GM19025 (cell line): ENCODE results near the gene C1QTNF9.
"Not testable (repeated sequence)": the region's sequence is repeated elsewhere in the genome, so short reads cannot be mapped to it uniquely, and the experiment has no call there.

ENCODE experiments used
- ATAC-seq: cut with Tn5 transposase; IDR thresholded peaks from one replicate; pipeline ENCODE4 v1.9.1; 2021; ENCODE audit warnings: mild to moderate bottlenecking, low read depth, moderate library complexity; ENCODE audit not compliant: unreplicated experiment

C1QTNF9 gene

GRCh38 chr13:24359252-24359651 is 49.9 kb downstream of the C1QTNF9 start:
- not testable (repeated sequence) for ATAC-seq

- no peak for ATAC-seq
Observed at GRCh38 chr13:24360106-24360505, 50.7 kb downstream of the C1QTNF9 start.

GRCh38 chr13:24361113-24361512 is 51.7 kb downstream of the C1QTNF9 start:
- ATAC-seq: no peak

- ATAC-seq: no peak
Observed at GRCh38 chr13:24361852-24362366, 52.5 kb downstream of the C1QTNF9 start.

- no peak for ATAC-seq
Observed at GRCh38 chr13:24362435-24362952, 53.1 kb downstream of the C1QTNF9 start.

GRCh38 chr13:24365191-24365590 is 55.8 kb downstream of the C1QTNF9 start:
- no peak for ATAC-seq

GRCh38 chr13:24366315-24366714 is 56.9 kb downstream of the C1QTNF9 start:
- ATAC-seq: not testable (repeated sequence)

GRCh38 chr13:24371273-24371672 is 61.9 kb downstream of the C1QTNF9 start:
- not testable (repeated sequence) for ATAC-seq
